Measurements from ENCODE around the gene TMEM168. TPM values are rescaled to one million over a fixed set of nuclear protein-coding genes. Genes with fewer than 3 reads are reported as not detected.
"Not testable (repeated sequence)": the region's sequence is repeated elsewhere in the genome, so short reads cannot be mapped to it uniquely, and the experiment has no call there.

The TMEM168 gene
- polyA plus RNA-seq, 1 experiment = 22.3 TPM

DNA sequence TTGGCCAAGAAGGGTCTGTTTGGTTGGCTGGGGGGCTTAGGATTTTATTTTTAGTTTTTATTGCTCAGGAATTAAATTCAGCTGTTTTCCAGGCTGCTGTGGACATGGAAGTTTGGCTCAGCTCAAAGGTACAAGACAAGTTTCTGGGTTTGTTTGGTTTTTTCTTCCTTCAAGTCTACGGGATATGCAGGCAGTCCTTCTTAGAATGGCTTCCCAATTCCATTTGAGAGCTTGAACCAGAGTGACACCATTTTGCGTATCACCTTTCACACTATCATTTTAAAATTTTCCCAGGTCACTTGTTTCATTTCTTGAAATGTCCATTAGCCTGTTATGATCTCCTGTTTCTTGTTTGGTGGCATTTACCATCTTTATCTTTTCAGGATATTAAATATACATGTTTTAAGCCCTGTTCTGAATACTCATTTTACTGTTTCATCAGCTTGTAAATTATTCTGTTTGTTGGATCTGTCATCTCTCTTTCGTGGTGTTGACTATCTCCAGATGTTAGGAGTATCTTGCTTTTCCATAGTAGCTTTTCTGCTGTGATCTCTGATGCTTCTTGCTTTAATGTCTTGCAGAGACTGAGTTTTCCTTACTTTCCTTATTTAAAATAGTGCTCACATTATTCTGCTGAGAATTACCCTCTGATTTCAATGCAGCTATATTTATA is 9.4 kb upstream of the TMEM168 start:
- CTCF ChIA-PET = no interaction called here
- TF ChIP-seq, protein P1, sequence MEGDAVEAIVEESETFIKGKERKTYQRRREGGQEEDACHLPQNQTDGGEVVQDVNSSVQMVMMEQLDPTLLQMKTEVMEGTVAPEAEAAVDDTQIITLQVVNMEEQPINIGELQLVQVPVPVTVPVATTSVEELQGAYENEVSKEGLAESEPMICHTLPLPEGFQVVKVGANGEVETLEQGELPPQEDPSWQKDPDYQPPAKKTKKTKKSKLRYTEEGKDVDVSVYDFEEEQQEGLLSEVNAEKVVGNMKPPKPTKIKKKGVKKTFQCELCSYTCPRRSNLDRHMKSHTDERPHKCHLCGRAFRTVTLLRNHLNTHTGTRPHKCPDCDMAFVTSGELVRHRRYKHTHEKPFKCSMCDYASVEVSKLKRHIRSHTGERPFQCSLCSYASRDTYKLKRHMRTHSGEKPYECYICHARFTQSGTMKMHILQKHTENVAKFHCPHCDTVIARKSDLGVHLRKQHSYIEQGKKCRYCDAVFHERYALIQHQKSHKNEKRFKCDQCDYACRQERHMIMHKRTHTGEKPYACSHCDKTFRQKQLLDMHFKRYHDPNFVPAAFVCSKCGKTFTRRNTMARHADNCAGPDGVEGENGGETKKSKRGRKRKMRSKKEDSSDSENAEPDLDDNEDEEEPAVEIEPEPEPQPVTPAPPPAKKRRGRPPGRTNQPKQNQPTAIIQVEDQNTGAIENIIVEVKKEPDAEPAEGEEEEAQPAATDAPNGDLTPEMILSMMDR (IDR thresholded peaks at IDR 0.05; ENCODE audit: insufficient read depth, low read depth, low read length) = no peak
- Histone ChIP-seq H3K36me3 (ENCODE audit: control insufficient read depth, insufficient read depth, low read length) (no peaks in the 10 kb centered on the region), H3K4me3 (ENCODE audit: low read depth, low read length) (no peak overlapping the region), H3K27me3 (ENCODE audit: control insufficient read depth, insufficient read depth, low read length) (no peaks in the 10 kb centered on the region)
- POLR2A ChIA-PET = no interaction called here
- no peak for DNase-seq (ENCODE audit: low read depth)

DNA sequence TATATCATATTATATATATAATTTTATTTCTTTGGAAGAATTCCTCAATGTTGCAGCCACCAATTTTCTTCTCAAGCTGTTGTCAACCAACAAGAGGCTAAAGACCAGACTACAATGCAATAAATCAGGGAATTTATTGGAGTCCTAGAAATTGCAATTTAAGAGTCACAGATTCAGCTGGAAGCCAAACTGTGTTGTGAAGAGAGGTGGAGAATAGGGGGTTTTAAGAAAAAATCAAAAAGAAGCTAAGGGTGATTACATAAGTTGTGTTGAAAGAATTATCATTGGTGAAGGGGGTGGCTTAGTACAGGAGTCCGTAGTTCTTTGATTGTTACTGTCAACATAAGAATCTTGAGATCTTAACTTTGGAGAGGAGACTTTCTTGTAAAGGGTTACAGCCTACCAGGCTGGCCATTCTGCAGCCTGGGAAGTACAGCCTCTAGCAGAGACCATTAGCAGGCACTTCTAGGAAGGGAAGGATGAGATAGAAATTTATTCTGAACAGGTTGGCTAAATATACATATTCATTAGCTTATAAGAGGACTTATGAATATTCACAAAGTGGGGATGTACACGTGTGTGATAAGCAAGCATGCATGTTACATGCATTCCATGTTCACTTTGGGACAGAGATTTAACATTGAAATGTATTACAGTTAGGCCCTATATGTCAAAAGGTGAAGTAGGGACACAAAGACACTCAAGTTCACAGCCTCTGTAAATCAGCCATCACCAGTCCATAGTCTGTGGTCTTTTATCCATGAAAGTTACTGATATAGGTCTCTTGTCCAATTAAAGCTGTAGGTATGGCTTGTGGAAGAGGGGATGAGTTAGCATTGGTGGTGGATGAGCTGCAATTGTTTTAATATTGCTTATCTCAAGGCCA is 8.3 kb upstream of the TMEM168 start:
- Histone ChIP-seq H3K27me3 (ENCODE audit: control insufficient read depth, insufficient read depth, low read length) (no peaks in the 10 kb centered on the region), H3K36me3 (ENCODE audit: control insufficient read depth, insufficient read depth, low read length) (no peaks in the 10 kb centered on the region), H3K4me3 (ENCODE audit: low read depth, low read length) (no peak overlapping the region)
- POLR2A ChIA-PET = no interaction called here
- CTCF ChIA-PET = interaction anchor here (0.7 to 0.9 kb wide), 2 partner anchors 9 to 75 kb away, joined by 3 read pairs; no protein-coding TSS in a partner anchor
- TF ChIP-seq, protein P1 (IDR thresholded peaks at IDR 0.05; ENCODE audit: insufficient read depth, low read depth, low read length) = no peak
- no peak for DNase-seq (ENCODE audit: low read depth)

DNA sequence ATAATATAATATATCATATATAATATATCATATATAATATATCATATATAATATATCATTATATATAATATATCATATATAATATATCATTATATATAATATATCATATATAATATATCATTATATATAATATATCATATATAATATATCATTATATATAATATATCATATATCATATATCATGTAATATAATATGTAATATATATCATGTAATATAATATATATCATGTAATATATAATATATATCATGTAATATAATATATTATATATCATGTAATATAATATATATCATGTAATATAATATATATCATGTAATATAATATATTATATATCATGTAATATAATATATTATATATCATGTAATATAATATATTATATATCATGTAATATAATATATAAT is 6.4 kb upstream of the TMEM168 start:
- H3K27me3 ChIP-seq (ENCODE audit: control insufficient read depth, insufficient read depth, low read length); H3K36me3 ChIP-seq (ENCODE audit: control insufficient read depth, insufficient read depth, low read length); CTCF ChIA-PET; H3K4me3 ChIP-seq (ENCODE audit: low read depth, low read length); DNase-seq (ENCODE audit: low read depth); POLR2A ChIA-PET: not testable (repeated sequence)

DNA sequence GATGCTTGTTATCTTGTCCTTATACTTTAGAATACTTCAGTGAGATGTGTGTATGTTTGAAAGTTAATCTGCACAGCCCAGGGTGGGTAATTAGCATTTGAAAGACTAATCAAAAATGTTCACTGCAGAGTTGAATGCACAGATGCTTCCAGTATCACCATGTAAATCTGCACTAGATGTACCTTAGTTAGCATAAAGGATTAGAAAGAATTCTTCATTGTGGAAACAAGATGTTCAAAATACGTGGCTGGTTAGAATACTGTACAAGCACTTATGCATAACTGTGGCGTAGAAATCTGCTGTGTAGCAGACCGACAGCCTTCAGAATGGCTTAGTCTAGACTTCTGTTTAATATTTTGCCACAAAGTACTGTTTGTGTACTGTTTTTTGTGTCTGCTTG is 2.2 kb upstream of the TMEM168 start:
- POLR2A ChIA-PET = no interaction called here

DNA sequence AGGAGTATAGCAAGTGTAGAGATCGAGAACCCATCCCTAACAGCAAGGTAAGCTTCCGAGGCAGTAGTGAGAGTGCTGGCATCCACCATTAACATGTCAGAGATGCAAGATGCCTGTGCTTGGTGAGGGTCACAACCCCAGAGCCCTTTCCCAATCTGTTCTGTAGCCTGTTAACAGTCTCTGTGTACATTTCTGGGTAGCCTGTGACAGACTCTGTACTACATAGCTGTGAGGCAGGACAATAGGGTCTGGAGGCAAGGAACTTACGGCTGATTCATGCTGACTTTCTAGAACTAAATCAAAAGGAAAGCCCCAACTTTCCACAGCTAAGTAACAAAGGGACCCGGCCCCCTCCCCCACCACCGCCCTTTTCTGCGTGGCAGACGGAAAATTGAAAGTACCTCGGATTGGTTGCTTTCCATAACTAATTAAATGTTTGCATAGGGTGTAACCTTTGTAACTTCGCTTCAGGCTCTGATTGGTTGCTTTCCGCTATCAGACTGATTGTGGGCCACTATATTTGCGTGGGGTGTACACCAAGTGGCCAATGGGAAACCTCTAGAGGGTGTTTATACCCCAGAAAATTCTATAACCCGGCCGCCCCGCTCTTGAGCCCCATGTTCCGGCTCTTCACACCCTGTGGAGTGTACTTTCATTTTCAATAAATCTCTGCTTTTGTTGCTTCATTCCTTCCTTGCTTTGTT is 1.4 kb upstream of the TMEM168 start:
- ChIA-PET CTCF (interaction anchor here (0.6 to 0.7 kb wide), 2 partner anchors 14 to 118 kb away, joined by 3 read pairs; no protein-coding TSS in a partner anchor), POLR2A (no interaction called here)
- DNase-seq (ENCODE audit: low read depth) = no peak
- Histone ChIP-seq H3K27me3 (ENCODE audit: control insufficient read depth, insufficient read depth, low read length) (no peaks in the 10 kb centered on the region), H3K36me3 (ENCODE audit: control insufficient read depth, insufficient read depth, low read length) (no peaks in the 10 kb centered on the region), H3K4me3 (ENCODE audit: low read depth, low read length) (no peak overlapping the region)
- TF ChIP-seq, protein P1 (IDR thresholded peaks at IDR 0.05; ENCODE audit: insufficient read depth, low read depth, low read length) = no peak

More for the DNA sequence above, 2.2 kb upstream of the TMEM168 start:
- no peak for DNase-seq (ENCODE audit: low read depth)
- no peak overlapping the region for H3K4me3 ChIP-seq (ENCODE audit: low read depth, low read length)
- H3K36me3 ChIP-seq (ENCODE audit: control insufficient read depth, insufficient read depth, low read length) = no peaks in the 10 kb centered on the region
- no peaks in the 10 kb centered on the region for H3K27me3 ChIP-seq (ENCODE audit: control insufficient read depth, insufficient read depth, low read length)
- CTCF ChIA-PET = no interaction called here
- TF ChIP-seq, protein P1 (IDR thresholded peaks at IDR 0.05; ENCODE audit: insufficient read depth, low read depth, low read length) = no peak

Data from BJ (cell line).